Muscle of back (tissue), 13 donors: ENCODE results near the gene TRMT1. TPM values are rescaled to one million over a fixed set of nuclear protein-coding genes. Genes with fewer than 3 reads are reported as not detected.
A peak's percentile ranks its signal among the peaks of the same experiment; 100 is the strongest.
"Not testable (repeated sequence)": the region's sequence is repeated elsewhere in the genome, so short reads cannot be mapped to it uniquely, and the experiment has no call there.

Experiments used
- DNase-seq, 3 donors: peaks; one replicate each; pipeline versions ENCODE4 v3.0.0 to v3.0.0-alpha.2; 2013
- long read RNA-seq, 9 donors: transcript quantifications; one replicate each; lab custom pipeline, GENCODE V29; 2026
- polyA plus RNA-seq, 10 donors: library from polyadenylated mRNA; unstranded; fragments of 120-200 nt; gene quantifications; one replicate each; pipeline ENCODE4 v1.2.1, GENCODE V29; 2013; ENCODE audit not compliant: insufficient read length in 10 of 10

Gene TRMT1
- polyA plus RNA-seq, result 10 to 100 TPM; 16.6 to 38.8 (median 23.8) TPM
- long read RNA-seq, donor 1, partial matches to known transcripts, result 0 of 4 reads
- long read RNA-seq, donor 1, other reads (novel, unspliced or antisense), result 0 of 4 reads
- long read RNA-seq, donor 2, partial matches to known transcripts, result 0 of 3 reads
- long read RNA-seq, donor 2, other reads (novel, unspliced or antisense), result 0 of 3 reads
- long read RNA-seq, donor 3, result 0 reads
- long read RNA-seq, donor 4, partial matches to known transcripts, result 0 of 2 reads
- long read RNA-seq, donor 4, other reads (novel, unspliced or antisense), result 0 of 2 reads
- long read RNA-seq, donor 5, partial matches to known transcripts, result 0 of 1 reads
- long read RNA-seq, donor 5, other reads (novel, unspliced or antisense), result 0 of 1 reads
- long read RNA-seq, donor 6, partial matches to known transcripts, result 0 of 3 reads
- long read RNA-seq, donor 6, other reads (novel, unspliced or antisense), result 0 of 3 reads
- long read RNA-seq, donor 7, partial matches to known transcripts, result 0 of 1 reads
- long read RNA-seq, donor 7, other reads (novel, unspliced or antisense), result 0 of 1 reads
- long read RNA-seq, donor 8, result 0 reads
- long read RNA-seq, donor 9, result 0 reads

- DNase-seq, result peak; percentile 92 to 96 (median 94)
Measured at GRCh38 chr19:13116282-13117175, at the start of gene TRMT1. TSS of gene TRMT1 (minus strand) at chr19:13116740. CDS start at chr19:13116399, 341 bp downstream.

- not testable (repeated sequence) for DNase-seq
Measured at GRCh38 chr19:13166151-13166550, 49.6 kb upstream of the TRMT1 start.

- peak in 1 of 3 donors; percentile 18 for DNase-seq
Measured at GRCh38 chr19:13165162-13165997, 48.8 kb upstream of the TRMT1 start.

- peak; percentile 53 to 90 (median 71) for DNase-seq
Measured at GRCh38 chr19:13164343-13165161, 48.0 kb upstream of the TRMT1 start.

DNA sequence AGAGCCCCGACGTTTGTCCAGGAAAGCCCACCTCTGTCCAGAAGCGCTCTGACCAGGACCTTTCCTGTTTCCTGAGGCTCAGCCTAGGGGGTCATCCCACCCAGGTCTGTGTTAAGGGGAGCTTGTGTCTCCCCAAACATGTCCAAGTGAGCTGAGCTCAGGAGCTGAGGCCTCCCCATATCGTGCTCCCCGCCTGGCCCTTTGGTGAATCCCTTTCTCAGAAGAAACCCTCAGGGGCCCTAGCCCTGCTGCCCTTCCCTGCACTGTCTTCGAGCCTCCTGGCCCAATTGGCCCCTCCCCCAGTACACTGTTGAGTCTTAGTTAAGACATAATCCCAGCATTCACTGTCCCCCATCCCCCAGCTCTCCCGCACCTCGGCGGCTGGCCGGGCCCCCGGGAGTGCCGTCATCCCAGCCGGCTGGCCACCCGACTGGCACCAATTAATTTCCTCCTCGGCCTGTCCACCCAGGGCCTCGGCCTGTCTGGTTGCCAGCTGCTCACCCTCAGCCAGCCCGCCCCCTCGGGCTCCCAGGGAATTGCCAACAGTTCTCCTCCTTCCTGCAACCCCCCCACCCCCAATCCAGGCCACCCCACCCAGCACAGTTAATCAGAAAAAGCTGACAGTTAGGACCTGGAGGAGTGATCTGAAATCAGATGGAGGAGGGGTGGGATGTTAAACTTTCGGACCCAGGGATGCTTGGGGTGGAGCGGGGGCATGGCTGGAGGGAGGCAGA lies 47.2 kb upstream of the TRMT1 start:
- DNase-seq, result peak; percentile 72 to 90 (median 81)

GRCh38 chr19:13162724-13163608 lies 46.4 kb upstream of the TRMT1 start:
- peak; percentile 95 to 97 (median 97) for DNase-seq

DNA sequence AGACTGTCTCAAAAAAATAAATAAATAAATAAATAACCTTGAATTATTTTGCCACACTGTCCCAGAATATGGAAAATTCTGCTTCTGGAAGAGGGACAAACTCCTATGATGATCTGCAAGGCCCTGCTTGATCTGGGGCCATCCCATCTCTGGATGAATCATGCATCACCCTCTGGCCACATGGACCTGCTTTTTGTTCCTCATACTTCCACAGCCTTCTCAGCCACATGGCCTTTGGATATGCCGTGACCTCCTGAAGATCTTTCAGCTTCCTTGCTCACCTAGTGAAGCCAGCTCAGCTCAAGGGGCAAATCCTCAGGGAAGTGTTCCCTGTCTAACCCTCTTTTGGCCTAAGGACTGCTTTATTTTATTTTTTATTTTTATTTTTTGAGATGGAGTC lies 44.0 kb upstream of the TRMT1 start:
- DNase-seq, result no peak

DNA sequence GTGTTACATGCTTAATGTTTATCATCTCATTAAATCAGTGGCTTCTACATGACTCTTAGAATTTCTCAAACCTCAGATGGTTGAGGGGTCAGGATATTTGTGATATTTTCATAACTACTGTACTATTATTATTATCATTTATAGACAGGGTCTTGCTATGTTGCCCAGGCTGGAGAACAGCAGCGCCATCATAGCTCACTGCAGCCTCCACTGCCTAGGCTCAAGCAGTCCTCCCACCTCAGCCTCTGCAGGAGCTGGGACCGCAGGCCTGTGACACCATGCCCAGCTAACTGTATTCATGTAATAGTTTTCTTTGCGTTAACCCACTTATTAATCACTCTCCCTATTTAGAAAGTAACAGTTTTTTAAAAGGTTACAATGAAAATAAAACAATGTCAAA lies 43.2 kb upstream of the TRMT1 start:
- no peak for DNase-seq

GRCh38 chr19:13155472-13156359 lies 39.2 kb upstream of the TRMT1 start:
- DNase-seq, result peak; percentile 48 to 84 (median 73)

- DNase-seq, result peak; percentile 49 to 79 (median 63)
Measured at GRCh38 chr19:13154911-13155471, 38.5 kb upstream of the TRMT1 start.

DNA sequence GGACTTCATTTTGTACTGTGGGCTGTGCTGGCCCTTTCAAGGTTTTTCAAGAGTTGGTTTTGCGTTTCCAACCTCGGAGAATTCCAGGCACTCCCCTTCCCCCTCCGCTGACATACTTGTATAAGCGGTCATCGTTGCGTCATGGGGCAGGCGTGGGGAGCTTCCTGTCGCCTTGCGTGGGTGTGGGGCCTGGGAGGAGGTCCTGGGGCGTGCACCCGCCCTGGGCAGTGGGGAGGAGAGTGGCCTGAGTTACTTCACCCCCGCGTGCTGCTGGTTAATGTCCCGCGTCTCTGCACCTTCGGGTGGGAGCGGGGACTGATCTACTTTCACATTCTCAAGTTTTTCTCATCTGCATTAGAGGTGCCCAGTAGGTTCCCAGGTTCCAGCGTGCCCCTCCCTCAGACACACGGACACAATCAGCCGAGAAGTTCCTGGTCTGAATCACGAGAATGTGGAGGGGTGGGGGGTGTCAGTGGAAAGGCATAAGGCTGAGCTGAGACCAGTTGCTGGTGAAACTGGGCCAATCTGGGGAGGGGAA lies 37.8 kb upstream of the TRMT1 start:
- DNase-seq, result peak; percentile 85 to 92 (median 86)

DNA sequence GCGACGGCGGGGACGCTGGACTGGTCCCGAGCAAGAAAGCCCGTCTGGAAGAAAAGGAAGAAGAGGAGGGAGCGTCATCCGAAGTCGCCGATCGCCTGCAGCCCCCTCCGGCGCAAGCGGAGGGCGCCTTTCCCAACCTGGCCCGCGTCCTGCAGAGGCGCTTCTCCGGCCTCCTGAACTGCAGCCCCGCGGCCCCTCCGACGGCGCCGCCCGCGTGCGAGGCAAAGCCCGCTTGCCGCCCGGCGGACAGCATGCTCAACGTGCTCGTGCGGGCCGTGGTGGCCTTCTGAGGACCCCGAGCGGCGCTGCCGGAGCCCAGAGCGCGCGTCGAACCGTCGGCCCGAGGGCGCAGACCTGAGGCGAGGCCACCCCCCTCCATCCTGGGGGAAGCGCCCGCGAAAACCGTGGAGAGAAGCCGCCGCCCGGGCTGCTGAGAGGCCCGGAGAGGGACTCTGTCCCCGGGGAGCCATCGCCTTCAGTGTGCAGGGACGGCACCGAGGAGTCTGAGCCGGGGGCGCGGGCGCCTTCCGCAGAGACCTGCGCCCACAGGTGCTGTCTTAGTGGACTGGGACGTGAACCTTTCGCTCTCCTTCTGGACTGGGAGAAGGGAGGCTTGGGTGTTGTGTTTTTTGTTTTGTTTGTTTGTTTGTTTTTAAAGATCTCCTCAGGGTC lies 37.2 kb upstream of the TRMT1 start:
- peak; percentile 29 to 87 (median 71) for DNase-seq

- peak; percentile 97 to 98 (median 97) for DNase-seq
Measured at GRCh38 chr19:13152974-13153568, 36.5 kb upstream of the TRMT1 start.

GRCh38 chr19:13152356-13152973 lies 35.9 kb upstream of the TRMT1 start:
- DNase-seq, result no peak
